HG02571 (cell line): Measurements from ENCODE around the gene HOXD4.

Experiments used
- ATAC-seq: cut with Tn5 transposase; IDR thresholded peaks from one replicate; pipeline ENCODE4 v1.9.1; 2021; ENCODE audit warnings: mild to moderate bottlenecking, moderate library complexity; ENCODE audit not compliant: unreplicated experiment

The HOXD4 gene

GRCh38 chr2:176170602-176171305 is 19.4 kb downstream of the HOXD4 start:
- no peak for ATAC-seq

- ATAC-seq: no peak
Measured at GRCh38 chr2:176171351-176172006, 20.1 kb downstream of the HOXD4 start.

- ATAC-seq: no peak
Measured at GRCh38 chr2:176172007-176172894, 20.9 kb downstream of the HOXD4 start.

- no peak for ATAC-seq
Measured at GRCh38 chr2:176172895-176173566, 21.7 kb downstream of the HOXD4 start.

- no peak for ATAC-seq
Measured at GRCh38 chr2:176173567-176174381, 22.4 kb downstream of the HOXD4 start.

- ATAC-seq: no peak
Measured at GRCh38 chr2:176174382-176174823, 23.1 kb downstream of the HOXD4 start.

GRCh38 chr2:176174824-176175708 is 23.7 kb downstream of the HOXD4 start:
- no peak for ATAC-seq

- no peak for ATAC-seq
Measured at GRCh38 chr2:176175709-176176607, 24.6 kb downstream of the HOXD4 start.

GRCh38 chr2:176177580-176178037 is 26.3 kb downstream of the HOXD4 start:
- ATAC-seq: no peak

GRCh38 chr2:176178038-176178756 is 26.8 kb downstream of the HOXD4 start:
- no peak for ATAC-seq

GRCh38 chr2:176178757-176179295 is 27.5 kb downstream of the HOXD4 start:
- ATAC-seq: no peak

GRCh38 chr2:176181551-176181950 is 30.2 kb downstream of the HOXD4 start:
- no peak for ATAC-seq

- no peak for ATAC-seq
Measured at GRCh38 chr2:176182671-176183070, 31.3 kb downstream of the HOXD4 start.

GRCh38 chr2:176184749-176185148 is 33.4 kb downstream of the HOXD4 start:
- ATAC-seq: no peak

GRCh38 chr2:176186024-176186423 is 34.7 kb downstream of the HOXD4 start:
- no peak for ATAC-seq

GRCh38 chr2:176187200-176187898 is 36.0 kb downstream of the HOXD4 start:
- ATAC-seq: no peak
